ENCODE results near the gene ELN.

ELN gene

GRCh38 chr7:74026406-74026902, 1.5 kb upstream of the ELN start:
- H2BK120ac ChIP-seq (ENCODE audit: low read depth, low read length): no peak overlapping the region
- no peak overlapping the region for H3K4ac ChIP-seq (ENCODE audit: low read depth, low read length)
- H3K4me1 ChIP-seq (ENCODE audit: control insufficient read depth, low read depth, low read length): peaks cover 5% of the 10 kb centered on the region
- no peak overlapping the region for H3K4me2 ChIP-seq (ENCODE audit: low read length)
- H3K56ac ChIP-seq (ENCODE audit: low read length): no peak overlapping the region
- no peaks in the 10 kb centered on the region for H3K79me1 ChIP-seq (ENCODE audit: low read length)
- no peak overlapping the region for H3K18ac ChIP-seq (ENCODE audit: low read length)
- H4K5ac ChIP-seq (ENCODE audit: low read length): no peak overlapping the region
- H2BK15ac ChIP-seq (replicated peaks; ENCODE audit: low read depth): no peak overlapping the region
- H4K8ac ChIP-seq (ENCODE audit: low read depth, low read length): no peak overlapping the region
- no CpG with 5 or more reads among the region's 6 CpGs for WGBS (ENCODE audit: extremely low coverage, insufficient coverage, low lambda C conversion rate)
- no peak overlapping the region for H2AK5ac ChIP-seq (ENCODE audit: low read length)
- H3K23ac ChIP-seq (ENCODE audit: low read length): no peak overlapping the region
- H3K27ac ChIP-seq (ENCODE audit: low read depth, low read length): no peak overlapping the region
- H2BK5ac ChIP-seq (ENCODE audit: low read length): no peak overlapping the region
- no peak overlapping the region for H3K9ac ChIP-seq (ENCODE audit: low read length)
- no peaks in the 10 kb centered on the region for H3K79me2 ChIP-seq (ENCODE audit: control insufficient read depth, insufficient read depth, low read length)
- no peaks in the 10 kb centered on the region for H3K27me3 ChIP-seq (ENCODE audit: insufficient read depth, low read length, poor library complexity)
- peak; percentile 46 for DNase-seq
- no peak overlapping the region for H3K4me3 ChIP-seq (ENCODE audit: low read length)
- H3K36me3 ChIP-seq (ENCODE audit: control insufficient read depth, insufficient read depth, low read length): no peaks in the 10 kb centered on the region

- Histone ChIP-seq H3K79me1 (ENCODE audit: low read length) (no peaks in the 10 kb centered on the region), H4K5ac (ENCODE audit: low read length) (no peak overlapping the region), H3K27me3 (ENCODE audit: insufficient read depth, low read length, poor library complexity) (no peaks in the 10 kb centered on the region), H3K27ac (ENCODE audit: low read depth, low read length) (no peak overlapping the region), H2AK5ac (ENCODE audit: low read length) (no peak overlapping the region), H3K4me1 (ENCODE audit: control insufficient read depth, low read depth, low read length) (peaks cover 5% of the 10 kb centered on the region), H3K9ac (ENCODE audit: low read length) (no peak overlapping the region), H3K79me2 (ENCODE audit: control insufficient read depth, insufficient read depth, low read length) (no peaks in the 10 kb centered on the region), H2BK120ac (ENCODE audit: low read depth, low read length) (no peak overlapping the region), H2BK5ac (ENCODE audit: low read length) (no peak overlapping the region), H3K36me3 (ENCODE audit: control insufficient read depth, insufficient read depth, low read length) (no peaks in the 10 kb centered on the region), H3K23ac (ENCODE audit: low read length) (no peak overlapping the region), H3K56ac (ENCODE audit: low read length) (peak overlapping the region; percentile 83), H3K4ac (ENCODE audit: low read depth, low read length) (no peak overlapping the region), H4K8ac (ENCODE audit: low read depth, low read length) (no peak overlapping the region), H3K18ac (ENCODE audit: low read length) (peak overlapping the region; percentile 2), H2BK15ac (replicated peaks; ENCODE audit: low read depth) (no peak overlapping the region), H3K4me3 (ENCODE audit: low read length) (no peak overlapping the region), H3K4me2 (ENCODE audit: low read length) (no peak overlapping the region)
- WGBS (ENCODE audit: extremely low coverage, insufficient coverage, low lambda C conversion rate): no CpG with 5 or more reads among the region's 18 CpGs
- peak; percentile 76 for DNase-seq
Measured at GRCh38 chr7:74026903-74027682, 880 bp upstream of the ELN start.

DNA sequence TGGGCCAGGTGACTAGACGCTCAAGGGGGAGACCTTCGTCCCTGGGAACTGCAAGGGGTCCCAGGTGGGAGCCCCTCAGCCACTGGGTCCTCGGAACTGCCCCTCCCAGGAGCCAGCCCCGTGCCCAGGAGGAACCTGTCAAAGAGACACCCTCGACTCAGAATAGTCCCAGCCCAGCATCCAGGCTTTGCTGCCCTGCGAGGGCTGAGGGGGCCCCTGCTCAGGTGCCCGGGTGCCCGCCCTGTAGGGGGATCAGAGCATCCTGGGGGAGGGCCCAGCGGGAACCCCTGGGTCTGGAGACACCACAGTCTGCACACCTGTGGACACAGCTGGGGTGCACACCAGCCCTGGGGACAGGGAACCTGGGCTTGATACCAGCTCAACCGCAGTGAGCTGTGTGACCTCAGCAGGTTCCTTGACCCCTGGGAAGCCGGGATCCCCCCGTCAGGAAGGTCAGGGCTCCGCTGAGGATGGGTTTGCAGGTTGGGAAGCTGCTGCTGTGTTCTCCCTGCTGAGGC, 407 bp downstream of the ELN start:
- H3K36me3 ChIP-seq (ENCODE audit: control insufficient read depth, insufficient read depth, low read length): no peaks in the 10 kb centered on the region
- H2BK15ac ChIP-seq (replicated peaks; ENCODE audit: low read depth): no peak overlapping the region
- H2BK5ac ChIP-seq (ENCODE audit: low read length): no peak overlapping the region
- no peak overlapping the region for H3K27ac ChIP-seq (ENCODE audit: low read depth, low read length)
- H3K4ac ChIP-seq (ENCODE audit: low read depth, low read length): no peak overlapping the region
- H3K4me1 ChIP-seq (ENCODE audit: control insufficient read depth, low read depth, low read length): peaks cover 5% of the 10 kb centered on the region
- no peak overlapping the region for H3K4me2 ChIP-seq (ENCODE audit: low read length)
- no peaks in the 10 kb centered on the region for H3K27me3 ChIP-seq (ENCODE audit: insufficient read depth, low read length, poor library complexity)
- H3K79me1 ChIP-seq (ENCODE audit: low read length): no peaks in the 10 kb centered on the region
- H3K79me2 ChIP-seq (ENCODE audit: control insufficient read depth, insufficient read depth, low read length): no peaks in the 10 kb centered on the region
- H2AK5ac ChIP-seq (ENCODE audit: low read length): no peak overlapping the region
- no CpG with 5 or more reads among the region's 13 CpGs for WGBS (ENCODE audit: extremely low coverage, insufficient coverage, low lambda C conversion rate)
- no peak for DNase-seq
- H2BK120ac ChIP-seq (ENCODE audit: low read depth, low read length): no peak overlapping the region
- no peak overlapping the region for H3K9ac ChIP-seq (ENCODE audit: low read length)
- H3K4me3 ChIP-seq (ENCODE audit: low read length): no peak overlapping the region
- peak overlapping the region; percentile 49 for H3K56ac ChIP-seq (ENCODE audit: low read length)
- H4K8ac ChIP-seq (ENCODE audit: low read depth, low read length): no peak overlapping the region
- H4K5ac ChIP-seq (ENCODE audit: low read length): no peak overlapping the region
- no peak overlapping the region for H3K18ac ChIP-seq (ENCODE audit: low read length)
- peak overlapping the region; percentile 66 for H3K23ac ChIP-seq (ENCODE audit: low read length)

- Histone ChIP-seq H3K4ac (ENCODE audit: low read depth, low read length) (no peak overlapping the region), H3K27ac (ENCODE audit: low read depth, low read length) (no peak overlapping the region)
Measured at GRCh38 chr7:74029089-74029785, 1.3 kb downstream of the ELN start.

DNA sequence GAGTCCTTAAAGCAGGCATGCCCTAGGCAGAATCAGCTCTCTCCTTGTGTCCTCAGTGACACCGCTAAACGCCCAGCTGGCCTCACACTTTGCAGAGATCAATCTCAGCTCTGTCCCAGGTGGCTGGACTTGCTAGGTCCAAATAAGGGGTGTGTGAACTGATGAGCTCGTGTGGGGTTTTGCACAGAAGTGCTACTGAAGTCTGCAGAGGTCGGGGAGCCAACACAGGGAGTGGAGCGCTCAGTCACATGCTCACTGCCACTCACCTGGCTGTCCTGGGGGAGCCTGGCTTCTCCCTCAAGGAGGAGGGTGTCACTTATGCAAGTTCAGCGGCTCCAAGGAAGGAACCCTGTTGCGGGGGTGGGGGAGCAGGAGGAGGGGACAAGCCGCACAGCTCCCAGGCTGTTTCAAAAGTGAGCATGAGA, 2.0 kb downstream of the ELN start:
- no peaks in the 10 kb centered on the region for H3K27me3 ChIP-seq (ENCODE audit: insufficient read depth, low read length, poor library complexity)
- H2BK15ac ChIP-seq (replicated peaks; ENCODE audit: low read depth): no peak overlapping the region
- peak overlapping the region; percentile 74 for H3K56ac ChIP-seq (ENCODE audit: low read length)
- no peak overlapping the region for H3K4me2 ChIP-seq (ENCODE audit: low read length)
- no peaks in the 10 kb centered on the region for H3K36me3 ChIP-seq (ENCODE audit: control insufficient read depth, insufficient read depth, low read length)
- no peak overlapping the region for H2AK5ac ChIP-seq (ENCODE audit: low read length)
- H3K23ac ChIP-seq (ENCODE audit: low read length): peak overlapping the region; percentile 89
- H2BK5ac ChIP-seq (ENCODE audit: low read length): no peak overlapping the region
- H3K4ac ChIP-seq (ENCODE audit: low read depth, low read length): no peak overlapping the region
- peak overlapping the region; percentile 5 for H3K9ac ChIP-seq (ENCODE audit: low read length)
- no CpG with 5 or more reads among the region's 8 CpGs for WGBS (ENCODE audit: extremely low coverage, insufficient coverage, low lambda C conversion rate)
- H3K4me1 ChIP-seq (ENCODE audit: control insufficient read depth, low read depth, low read length): peaks cover 5% of the 10 kb centered on the region
- no peak overlapping the region for H3K27ac ChIP-seq (ENCODE audit: low read depth, low read length)
- peak; percentile 29 for DNase-seq
- no peak overlapping the region for H4K5ac ChIP-seq (ENCODE audit: low read length)
- H3K18ac ChIP-seq (ENCODE audit: low read length): no peak overlapping the region
- H4K8ac ChIP-seq (ENCODE audit: low read depth, low read length): no peak overlapping the region
- H3K79me2 ChIP-seq (ENCODE audit: control insufficient read depth, insufficient read depth, low read length): no peaks in the 10 kb centered on the region
- H3K4me3 ChIP-seq (ENCODE audit: low read length): no peak overlapping the region
- H3K79me1 ChIP-seq (ENCODE audit: low read length): no peaks in the 10 kb centered on the region
- no peak overlapping the region for H2BK120ac ChIP-seq (ENCODE audit: low read depth, low read length)

More at GRCh38 chr7:74029089-74029785, 1.3 kb downstream of the ELN start:
- Histone ChIP-seq H2BK5ac (ENCODE audit: low read length) (no peak overlapping the region), H3K27me3 (ENCODE audit: insufficient read depth, low read length, poor library complexity) (no peaks in the 10 kb centered on the region), H4K8ac (ENCODE audit: low read depth, low read length) (no peak overlapping the region), H3K18ac (ENCODE audit: low read length) (no peak overlapping the region), H3K79me1 (ENCODE audit: low read length) (no peaks in the 10 kb centered on the region), H2BK15ac (replicated peaks; ENCODE audit: low read depth) (no peak overlapping the region), H2BK120ac (ENCODE audit: low read depth, low read length) (no peak overlapping the region), H3K9ac (ENCODE audit: low read length) (no peak overlapping the region), H3K4me1 (ENCODE audit: control insufficient read depth, low read depth, low read length) (peaks cover 5% of the 10 kb centered on the region), H3K79me2 (ENCODE audit: control insufficient read depth, insufficient read depth, low read length) (no peaks in the 10 kb centered on the region), H3K36me3 (ENCODE audit: control insufficient read depth, insufficient read depth, low read length) (no peaks in the 10 kb centered on the region), H3K4me2 (ENCODE audit: low read length) (no peak overlapping the region), H3K56ac (ENCODE audit: low read length) (no peak overlapping the region), H2AK5ac (ENCODE audit: low read length) (no peak overlapping the region), H3K4me3 (ENCODE audit: low read length) (no peak overlapping the region), H4K5ac (ENCODE audit: low read length) (no peak overlapping the region), H3K23ac (ENCODE audit: low read length) (no peak overlapping the region)
- no CpG with 5 or more reads among the region's 18 CpGs for WGBS (ENCODE audit: extremely low coverage, insufficient coverage, low lambda C conversion rate)
- no peak for DNase-seq

Measured in mesendoderm (in vitro differentiated cells).